Keratinocyte (primary cell): Measurements from ENCODE around the gene SCYGR6. TPM values are rescaled to one million over a fixed set of nuclear protein-coding genes. Genes with fewer than 3 reads are reported as not detected.

Source experiments
- DNase-seq: peaks from one replicate; pipeline ENCODE4 v3.0.0-alpha.2; 2011; ENCODE audit warnings: low read depth, missing footprints, low spot score
- FAIRE-seq: peaks from 2 replicates; lab custom pipeline; 2011; peaks lifted over from hg19 to GRCh38; lab: Jason Lieb, UNC
- H2AFZ ChIP-seq: 2 replicates; pipeline ENCODE4 v1.6.0; 2012; ENCODE audit warnings: low read length, control low read depth, inconsistent platforms; ENCODE audit not compliant: control insufficient read depth
- H3K27ac ChIP-seq: 2 replicates; pipeline ENCODE4 v1.5.1; 2011; ENCODE audit warnings: low read length; ENCODE audit not compliant: control insufficient read depth, insufficient read depth
- H3K27me3 ChIP-seq: 3 replicates; pipeline ENCODE4 v1.6.0; 2011; ENCODE audit warnings: low read length; ENCODE audit not compliant: control insufficient read depth, insufficient read depth; ENCODE audit errors: extremely low read depth
- H3K36me3 ChIP-seq, 2 experiments: 2 replicates in 1 of 2; 3 replicates in 1 of 2; pipeline ENCODE4 v1.5.1; 2011; ENCODE audit warnings: low read length in 2 of 2, mild to moderate bottlenecking in 1 of 2; ENCODE audit not compliant: control insufficient read depth in 2 of 2, insufficient read depth in 2 of 2; ENCODE audit errors: extremely low read depth in 1 of 2
- H3K4me1 ChIP-seq: 3 replicates; pipeline ENCODE4 v1.5.1; 2011; ENCODE audit warnings: low read length; ENCODE audit not compliant: control insufficient read depth, insufficient read depth; ENCODE audit errors: extremely low read depth
- H3K4me2 ChIP-seq: 3 replicates; pipeline ENCODE4 v1.6.0; 2011; ENCODE audit warnings: low read depth, low read length; ENCODE audit not compliant: control insufficient read depth, insufficient read depth; ENCODE audit errors: extremely low read depth
- H3K4me3 ChIP-seq, 3 experiments: fragments of 200-600 bp in 1 of 3; sonication (generic) in 1 of 3; 2 replicates in 2 of 3; 3 replicates in 1 of 3; pipeline ENCODE4 v1.5.1; 2011 to 2016; ENCODE audit warnings: low read length in 3 of 3, mild to moderate bottlenecking in 3 of 3, control low read depth in 2 of 3, inconsistent platforms in 1 of 3, low read depth in 1 of 3, mixed read lengths in 1 of 3, mixed run types in 1 of 3, moderate library complexity in 1 of 3; ENCODE audit not compliant: control insufficient read depth in 2 of 3, insufficient read depth in 2 of 3; ENCODE audit errors: extremely low read depth in 1 of 3
- H3K79me2 ChIP-seq: 2 replicates; pipeline ENCODE4 v1.6.0; 2012; ENCODE audit warnings: low read length; ENCODE audit not compliant: control insufficient read depth, insufficient read depth
- H3K9ac ChIP-seq: 3 replicates; pipeline ENCODE4 v1.6.0; 2011; ENCODE audit warnings: low read length; ENCODE audit not compliant: control insufficient read depth, insufficient read depth; ENCODE audit errors: extremely low read depth
- H3K9me1 ChIP-seq: 3 replicates; pipeline ENCODE4 v1.6.0; 2011; ENCODE audit warnings: low read length; ENCODE audit not compliant: control insufficient read depth, insufficient read depth; ENCODE audit errors: extremely low read depth
- H3K9me3 ChIP-seq: 2 replicates; pipeline ENCODE4 v1.5.1; 2012; ENCODE audit warnings: low read depth, low read length; ENCODE audit not compliant: control insufficient read depth
- H4K20me1 ChIP-seq: 3 replicates; pipeline ENCODE4 v1.6.0; 2011; ENCODE audit warnings: low read length; ENCODE audit not compliant: control insufficient read depth, insufficient read depth; ENCODE audit errors: extremely low read depth
- CTCF ChIP-seq, 3 experiments: IDR thresholded peaks in 1 of 3; conservative IDR thresholded peaks in 1 of 3; optimal IDR thresholded peaks in 1 of 3; 2 replicates in 2 of 3; 3 replicates in 1 of 3; pipeline versions ENCODE3 to v1.5.1; 2011; ENCODE audit warnings: low read length in 3 of 3, mild to moderate bottlenecking in 3 of 3, moderate library complexity in 2 of 3, control low read depth in 1 of 3, inconsistent platforms in 1 of 3; ENCODE audit not compliant: insufficient read depth in 2 of 3; ENCODE audit errors: extremely low read depth in 1 of 3
- EZH2 ChIP-seq: IDR thresholded peaks from one replicate; pipeline ENCODE4 v1.6.1; 2012; ENCODE audit warnings: inconsistent platforms, mild to moderate bottlenecking, low read length, moderate library complexity
- dilution Hi-C: fragments of 300-500 bp; cut with MboI; formaldehyde crosslinking; loops from one replicate; pipeline ENCODE4 v1.7.0; 2020; ENCODE audit warnings: low sequenced_read_pairs; ENCODE audit not compliant: extremely low pct_ligation_motif_present
- polyA plus RNA-seq, 5 experiments: library from polyadenylated mRNA; depleted of rRNA in 3 of 5; stranded (reverse) in 3 of 5; stranded (forward) in 1 of 5; unstranded in 1 of 5; fragments of >200 nt; gene quantifications; 1 replicate in 1 of 5; 2 replicates in 3 of 5; 3 replicates in 1 of 5; pipeline versions ENCODE4 v1.2.1 to v1.2.3, GENCODE V29; 2011 to 2012; ENCODE audit warnings: missing spikeins in 2 of 5, low read depth in 1 of 5, low replicate concordance in 1 of 5

SCYGR6 gene
- polyA plus RNA-seq, 1 donor (not counting 4 experiments of a cell fraction or from before 2014, with no cell fraction given) = not detected

GRCh38 chr2:227703961-227704360, 20.6 kb downstream of the SCYGR6 start:
- H3K9ac ChIP-seq = no peak overlapping the region
- peaks cover 19% of the 10 kb centered on the region for H3K4me1 ChIP-seq
- peak overlapping the region; percentile 33 for H3K4me2 ChIP-seq
- H3K36me3 ChIP-seq = no peaks in the 10 kb centered on the region
- FAIRE-seq (peak; percentile 94), DNase-seq (peak; percentile 48)
- no peaks in the 10 kb centered on the region for H3K9me1 ChIP-seq
- no peaks in the 10 kb centered on the region for H4K20me1 ChIP-seq
- no peaks in the 10 kb centered on the region for H3K27me3 ChIP-seq
- H3K9me3 ChIP-seq = no peaks in the 10 kb centered on the region
- no peak overlapping the region for H3K27ac ChIP-seq
- H3K4me3 ChIP-seq = no peak overlapping the region
- no peaks in the 10 kb centered on the region for H3K79me2 ChIP-seq
- no peak overlapping the region for H2AFZ ChIP-seq
- TF ChIP-seq EZH2 (no peak), CTCF (optimal IDR thresholded peaks at IDR 0.05 in 1 of 3, IDR thresholded peaks at IDR 0.05 in 1 of 3, conservative IDR thresholded peaks at IDR 0.05 in 1 of 3; ENCODE audit: extremely low read depth in 1 of 3, insufficient read depth in 2 of 3, low read length in 3 of 3) (no peak)
- dilution Hi-C loops = no loop called here

GRCh38 chr2:227703280-227703732, 21.3 kb downstream of the SCYGR6 start:
- H3K27ac ChIP-seq = no peak overlapping the region
- H3K4me2 ChIP-seq = peak overlapping the region; percentile 33
- H2AFZ ChIP-seq = no peak overlapping the region
- H3K9me1 ChIP-seq = no peaks in the 10 kb centered on the region
- no peaks in the 10 kb centered on the region for H3K36me3 ChIP-seq
- H3K79me2 ChIP-seq = no peaks in the 10 kb centered on the region
- no peaks in the 10 kb centered on the region for H4K20me1 ChIP-seq
- peak; percentile 42 for DNase-seq
- no peak overlapping the region for H3K9ac ChIP-seq
- H3K4me3 ChIP-seq = peak overlapping the region in 1 of 3 experiments; percentile 10
- no peaks in the 10 kb centered on the region for H3K27me3 ChIP-seq
- no peaks in the 10 kb centered on the region for H3K9me3 ChIP-seq
- TF ChIP-seq CTCF (optimal IDR thresholded peaks at IDR 0.05 in 1 of 3, IDR thresholded peaks at IDR 0.05 in 1 of 3, conservative IDR thresholded peaks at IDR 0.05 in 1 of 3; ENCODE audit: extremely low read depth in 1 of 3, insufficient read depth in 2 of 3, low read length in 3 of 3) (no peak), EZH2 (no peak)
- dilution Hi-C loops = no loop called here
- H3K4me1 ChIP-seq = peaks cover 19% of the 10 kb centered on the region
- peak; percentile 93 for FAIRE-seq
